Right ventricle myocardium inferior (tissue), 1 donor: ENCODE data around the gene SSX4B. TPM values are rescaled to one million over a fixed set of nuclear protein-coding genes. Genes with fewer than 3 reads are reported as not detected.
"Not testable (repeated sequence)": the region's sequence is repeated elsewhere in the genome, so short reads cannot be mapped to it uniquely, and the experiment has no call there.

Source experiments
- ATAC-seq: fragments of 200-7000 bp; cut with Tn5 transposase; one replicate; pipeline ENCODE4 v1.9.1; 2020; ENCODE audit warnings: mild to moderate bottlenecking, moderate library complexity
- DNase-seq: peaks from one replicate; pipeline ENCODE4 v3.0.0; 2021; ENCODE audit errors: missing footprints
- intact Hi-C: fragments of 100-400 bp; cut with DNase I; formaldehyde crosslinking; loops from one replicate; pipeline ENCODE4 v1.11.0; 2022
- total RNA-seq: library from RNA; stranded (reverse); fragmentation: NEBNext Ultra II Directional; extraction: Animal tissue kit (Norgen Biotek cat#: 25700); gene quantifications from one replicate; pipeline ENCODE4 v1.2.1, GENCODE V29; 2021
- donor health status: DM: no; HTN: yes; CAD: no; lungs with severe emphysema.

Gene SSX4B
- total RNA-seq, 1 donor from 2014 or later, result not detected

DNA sequence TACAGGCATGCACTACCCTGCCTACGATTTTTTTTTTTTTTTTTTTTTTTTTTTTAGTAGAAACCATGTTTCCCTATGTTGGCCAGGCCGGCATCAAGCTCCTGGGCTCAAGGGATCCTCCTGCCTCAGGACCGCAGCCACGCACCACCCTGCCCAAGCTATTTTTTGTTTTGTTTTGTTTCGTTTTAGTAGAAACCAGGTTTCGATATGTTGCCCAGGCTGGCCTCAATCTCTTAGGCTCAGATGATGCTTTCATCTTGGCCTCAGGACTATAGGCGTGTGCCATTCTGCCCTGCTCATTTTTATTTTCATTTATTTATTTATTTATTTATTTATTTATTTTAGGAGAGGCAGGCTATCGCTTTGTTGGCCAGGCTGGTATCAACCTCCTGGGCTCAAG is 54.1 kb downstream of the SSX4B start:
- ATAC-seq (no peak), DNase-seq (no peak)
- intact Hi-C loops, result no loop called here

DNA sequence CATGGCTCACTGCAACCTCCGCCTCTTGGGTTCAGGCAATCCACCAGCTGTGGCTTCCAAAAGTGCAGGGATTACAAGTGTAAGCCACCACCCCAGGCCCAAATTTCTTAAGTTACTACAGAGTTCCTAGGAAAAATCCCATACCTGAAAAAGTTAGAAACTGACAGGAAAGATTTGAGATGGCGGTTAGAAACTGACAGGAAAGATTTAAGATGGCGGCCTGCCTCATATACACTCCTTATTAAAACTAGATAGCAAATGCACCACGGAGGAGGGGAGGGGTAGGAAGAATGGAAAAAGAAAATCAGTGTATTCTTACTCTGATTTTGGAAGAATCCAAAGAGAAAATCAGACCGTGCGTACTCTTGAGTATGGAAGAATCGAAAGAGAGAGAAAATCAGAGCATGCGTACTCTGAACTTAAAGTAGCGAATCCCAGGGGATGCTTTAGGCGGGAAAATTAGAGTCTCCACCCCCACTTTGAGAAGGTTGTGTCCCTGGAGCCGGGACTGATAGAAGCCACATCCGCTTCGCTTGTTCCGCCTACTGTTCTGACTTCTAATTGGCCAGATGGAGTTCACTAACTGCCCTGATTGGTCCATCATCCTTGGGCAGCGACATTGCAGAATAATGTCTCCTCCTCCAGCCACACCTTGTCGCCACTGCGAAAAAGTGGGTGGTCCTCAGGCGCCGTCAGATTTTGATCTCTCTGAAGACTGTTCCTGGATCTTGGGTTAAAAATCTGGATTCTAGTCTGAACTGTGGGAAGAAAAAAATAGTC is 55.3 kb downstream of the SSX4B start, which contains the start of gene SSX3:
SSX3 (minus strand) TSS at position 389 of the 780 bp plus-strand sequence. CDS start 1,454 bp downstream, outside the sequence.
- DNase-seq, ATAC-seq, intact Hi-C loops: not testable (repeated sequence)

Other genes starting within 250 kb of the SSX4B start
- not detected for gene SSX5, start 215.2 kb downstream of the SSX4B start, total RNA-seq
- gene SSX1, start 156.6 kb downstream of the SSX4B start, total RNA-seq, result not detected
- gene SSX3, start 55.3 kb downstream of the SSX4B start, total RNA-seq, result not detected
- gene SSX4, start 28.4 kb downstream of the SSX4B start, total RNA-seq, result not detected
- 1.2 TPM for gene SLC38A5, start 58.3 kb upstream of the SSX4B start, total RNA-seq
- gene FTSJ1, start 64.2 kb upstream of the SSX4B start, total RNA-seq, result 15.7 TPM
- gene PORCN, start 97.0 kb upstream of the SSX4B start, total RNA-seq, result 13.5 TPM
- gene EBP, start 109.8 kb upstream of the SSX4B start, total RNA-seq, result 54.1 TPM
- 20.5 TPM for gene TBC1D25, start 127.8 kb upstream of the SSX4B start, total RNA-seq
- 113 TPM for gene RBM3, start 162.5 kb upstream of the SSX4B start, total RNA-seq
- 170 TPM for gene WDR13, start 185.5 kb upstream of the SSX4B start, total RNA-seq